OCI-M2 (cell line): ENCODE results near the gene SSTR3.

Experiments used
- DNase-seq: peaks from one replicate; lab custom pipeline; 2025; ENCODE audit not compliant: unreplicated experiment; lab: John Stamatoyannopoulos, UW

Gene SSTR3

GRCh38 chr22:37229012-37229804 lies 16.9 kb upstream of the SSTR3 start:
- no peak for DNase-seq

GRCh38 chr22:37228106-37229011 lies 16.1 kb upstream of the SSTR3 start:
- no peak for DNase-seq

- DNase-seq = no peak
Measured at GRCh38 chr22:37226514-37226913, 14.2 kb upstream of the SSTR3 start.

- DNase-seq = no peak
Measured at GRCh38 chr22:37226087-37226486, 13.8 kb upstream of the SSTR3 start.

- no peak for DNase-seq
Measured at GRCh38 chr22:37225481-37225880, 13.2 kb upstream of the SSTR3 start.

GRCh38 chr22:37224757-37225420 lies 12.6 kb upstream of the SSTR3 start:
- DNase-seq = no peak

- DNase-seq = no peak
Measured at GRCh38 chr22:37223965-37224551, 11.8 kb upstream of the SSTR3 start.

- no peak for DNase-seq
Measured at GRCh38 chr22:37222440-37222971, 10.2 kb upstream of the SSTR3 start.

GRCh38 chr22:37221424-37222333 lies 9.4 kb upstream of the SSTR3 start:
- no peak for DNase-seq

- no peak for DNase-seq
Measured at GRCh38 chr22:37220543-37220981, 8.3 kb upstream of the SSTR3 start.

- DNase-seq = no peak
Measured at GRCh38 chr22:37219533-37219932, 7.3 kb upstream of the SSTR3 start.

- no peak for DNase-seq
Measured at GRCh38 chr22:37218771-37219411, 6.6 kb upstream of the SSTR3 start.

- no peak for DNase-seq
Measured at GRCh38 chr22:37218399-37218770, 6.1 kb upstream of the SSTR3 start.

GRCh38 chr22:37215890-37216289 lies 3.6 kb upstream of the SSTR3 start:
- no peak for DNase-seq

GRCh38 chr22:37214731-37215030 lies 2.4 kb upstream of the SSTR3 start:
- DNase-seq = no peak

GRCh38 chr22:37213941-37214730 lies 1.9 kb upstream of the SSTR3 start:
- no peak for DNase-seq

GRCh38 chr22:37213218-37213855 lies 1.1 kb upstream of the SSTR3 start:
- DNase-seq = no peak

- DNase-seq = no peak
Measured at GRCh38 chr22:37211866-37212173, 457 bp downstream of the SSTR3 start.
